ENCODE data around the gene BCL6. TPM values are rescaled to one million over a fixed set of nuclear protein-coding genes. Genes with fewer than 3 reads are reported as not detected.
A peak's percentile ranks its signal among the peaks of the same experiment; 100 is the strongest.

The BCL6 gene
- total RNA-seq, 2 experiments from 2014 or later, result 65.6 to 256 TPM

DNA sequence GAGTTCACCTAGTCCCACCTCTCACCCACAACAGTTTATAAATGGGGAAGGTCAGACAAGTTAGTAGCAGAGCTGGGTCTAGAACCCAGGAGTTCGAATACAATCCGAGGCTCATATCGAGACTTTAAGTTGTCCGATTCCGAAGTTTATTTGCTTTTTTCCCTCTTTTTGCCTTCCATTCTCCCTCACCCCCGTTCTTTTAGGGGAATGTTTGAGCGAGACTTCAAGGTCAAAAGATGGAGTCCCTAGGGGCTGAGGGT, 7.3 kb downstream of the BCL6 start:
- H3K9me3 ChIP-seq (ENCODE audit: low read length), result no peaks in the 10 kb centered on the region
- DNase-seq (ENCODE audit: low spot score), result no peak
- no peaks in the 10 kb centered on the region for H3K9me2 ChIP-seq (ENCODE audit: insufficient read depth, low read length)
- TF ChIP-seq, protein P1, sequence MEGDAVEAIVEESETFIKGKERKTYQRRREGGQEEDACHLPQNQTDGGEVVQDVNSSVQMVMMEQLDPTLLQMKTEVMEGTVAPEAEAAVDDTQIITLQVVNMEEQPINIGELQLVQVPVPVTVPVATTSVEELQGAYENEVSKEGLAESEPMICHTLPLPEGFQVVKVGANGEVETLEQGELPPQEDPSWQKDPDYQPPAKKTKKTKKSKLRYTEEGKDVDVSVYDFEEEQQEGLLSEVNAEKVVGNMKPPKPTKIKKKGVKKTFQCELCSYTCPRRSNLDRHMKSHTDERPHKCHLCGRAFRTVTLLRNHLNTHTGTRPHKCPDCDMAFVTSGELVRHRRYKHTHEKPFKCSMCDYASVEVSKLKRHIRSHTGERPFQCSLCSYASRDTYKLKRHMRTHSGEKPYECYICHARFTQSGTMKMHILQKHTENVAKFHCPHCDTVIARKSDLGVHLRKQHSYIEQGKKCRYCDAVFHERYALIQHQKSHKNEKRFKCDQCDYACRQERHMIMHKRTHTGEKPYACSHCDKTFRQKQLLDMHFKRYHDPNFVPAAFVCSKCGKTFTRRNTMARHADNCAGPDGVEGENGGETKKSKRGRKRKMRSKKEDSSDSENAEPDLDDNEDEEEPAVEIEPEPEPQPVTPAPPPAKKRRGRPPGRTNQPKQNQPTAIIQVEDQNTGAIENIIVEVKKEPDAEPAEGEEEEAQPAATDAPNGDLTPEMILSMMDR (conservative IDR thresholded peaks at IDR 0.05; ENCODE audit: low read length), result no peak
- no peak for TF ChIP-seq EZH2phosphoT487 (IDR thresholded peaks at IDR 0.05; ENCODE audit: borderline replicate concordance, low read depth, low read length)
- CTCF ChIA-PET (ENCODE audit: unreplicated experiment), result no interaction called here
- POLR2A ChIA-PET, result interaction anchor here (1.0 to 13.4 kb wide), 5 partner anchors 11 to 1217 kb away, joined by 3 to 531 read pairs (median 3); no protein-coding TSS in a partner anchor
- H3K4me3 ChIP-seq (ENCODE audit: low read depth, low read length, poor library complexity, severe bottlenecking), result peak overlapping the region; percentile 86
- intact Hi-C loops (cut with micrococcal nuclease; ENCODE audit: unreplicated experiment), result loop anchor here (10.0 kb wide), 1 partner anchor 1307 kb away; no protein-coding TSS in a partner anchor
- H3K4me2 ChIP-seq (ENCODE audit: low read length), result peak overlapping the region; percentile 93
- peaks cover 100% of the 10 kb centered on the region for H3K79me2 ChIP-seq (ENCODE audit: insufficient read depth, low read depth, low read length)
- peaks cover 60% of the 10 kb centered on the region for H3K4me1 ChIP-seq (ENCODE audit: insufficient read depth, low read length, poor library complexity, severe bottlenecking)
- BruUV-seq (replicated peaks), result no TSS peak
- H3K27ac ChIP-seq (ENCODE audit: low read depth, low read length, poor library complexity, severe bottlenecking), result peak overlapping the region; percentile 90
- peaks cover 62% of the 10 kb centered on the region for H4K20me1 ChIP-seq (ENCODE audit: insufficient read depth, low read length)
- H2AFZ ChIP-seq (ENCODE audit: low read length), result no peak overlapping the region
- peaks cover 99% of the 10 kb centered on the region for H3K36me3 ChIP-seq (ENCODE audit: insufficient read depth, low read length)

DNA sequence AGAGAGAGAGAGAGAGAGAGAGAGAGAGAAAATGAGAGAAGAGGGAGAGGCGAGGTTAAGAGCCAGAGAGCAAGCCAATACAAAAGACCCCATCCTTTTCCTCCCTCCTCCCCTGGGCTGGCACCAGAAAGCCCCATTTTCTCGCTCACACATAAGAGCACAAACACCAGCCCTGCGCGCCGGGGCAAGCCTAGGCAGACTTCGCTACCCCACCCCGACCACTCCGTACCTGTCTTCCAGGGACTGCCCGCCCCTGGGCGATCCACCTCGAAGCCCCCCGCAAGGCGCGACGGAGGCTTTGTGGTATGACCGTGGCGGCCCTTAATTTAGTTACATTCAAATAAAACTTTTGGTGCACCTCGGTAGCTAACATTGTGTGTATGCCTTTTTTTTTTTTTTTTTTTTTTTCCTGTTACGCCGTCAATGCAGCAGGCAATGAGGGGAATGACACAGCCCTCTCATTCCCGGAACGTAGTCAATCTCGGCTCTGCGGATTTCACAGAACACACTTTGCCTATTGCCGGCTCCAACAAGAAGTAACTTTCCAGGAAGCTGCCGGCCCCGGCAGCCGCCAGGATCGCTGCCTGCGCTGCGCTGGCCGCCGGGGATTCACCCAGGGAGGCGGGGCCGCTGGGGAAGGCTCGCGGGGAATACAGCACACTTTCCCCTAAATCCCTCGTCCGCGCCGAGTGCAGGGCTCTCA, 7.7 kb downstream of the BCL6 start:
- Histone ChIP-seq H4K20me1 (ENCODE audit: insufficient read depth, low read length) (peaks cover 65% of the 10 kb centered on the region), H3K9me3 (ENCODE audit: low read length) (no peaks in the 10 kb centered on the region), H3K4me1 (ENCODE audit: insufficient read depth, low read length, poor library complexity, severe bottlenecking) (peaks cover 60% of the 10 kb centered on the region), H3K4me3 (ENCODE audit: low read depth, low read length, poor library complexity, severe bottlenecking) (peak overlapping the region; percentile 86), H3K4me2 (ENCODE audit: low read length) (peak overlapping the region; percentile 93), H3K27ac (ENCODE audit: low read depth, low read length, poor library complexity, severe bottlenecking) (peak overlapping the region; percentile 90), H3K79me2 (ENCODE audit: insufficient read depth, low read depth, low read length) (peaks cover 100% of the 10 kb centered on the region), H2AFZ (ENCODE audit: low read length) (no peak overlapping the region), H3K36me3 (ENCODE audit: insufficient read depth, low read length) (peaks cover 99% of the 10 kb centered on the region), H3K9me2 (ENCODE audit: insufficient read depth, low read length) (no peaks in the 10 kb centered on the region)
- no TSS peak for BruUV-seq (replicated peaks)
- no peak for TF ChIP-seq EZH2phosphoT487 (IDR thresholded peaks at IDR 0.05; ENCODE audit: borderline replicate concordance, low read depth, low read length)
- POLR2A ChIA-PET, result interaction anchor here (0.6 to 13.4 kb wide), 7 partner anchors 11 to 479 kb away, joined by 3 to 531 read pairs (median 3); no protein-coding TSS in a partner anchor
- intact Hi-C loops (cut with micrococcal nuclease; ENCODE audit: unreplicated experiment), result loop anchor here (10.0 kb wide), 1 partner anchor 1307 kb away; no protein-coding TSS in a partner anchor
- CTCF ChIA-PET (ENCODE audit: unreplicated experiment), result interaction anchor here (0.6 kb wide), 1 partner anchor 838 kb away, joined by 3 read pairs; no protein-coding TSS in a partner anchor
- no peak for DNase-seq (ENCODE audit: low spot score)

- no peak for DNase-seq (ENCODE audit: low spot score)
- Histone ChIP-seq H3K4me3 (ENCODE audit: low read depth, low read length, poor library complexity, severe bottlenecking) (peak overlapping the region; percentile 86), H3K4me1 (ENCODE audit: insufficient read depth, low read length, poor library complexity, severe bottlenecking) (peaks cover 60% of the 10 kb centered on the region), H3K27ac (ENCODE audit: low read depth, low read length, poor library complexity, severe bottlenecking) (no peak overlapping the region), H3K9me3 (ENCODE audit: low read length) (no peaks in the 10 kb centered on the region), H3K4me2 (ENCODE audit: low read length) (peak overlapping the region; percentile 93), H2AFZ (ENCODE audit: low read length) (no peak overlapping the region), H4K20me1 (ENCODE audit: insufficient read depth, low read length) (peaks cover 71% of the 10 kb centered on the region), H3K79me2 (ENCODE audit: insufficient read depth, low read depth, low read length) (peaks cover 100% of the 10 kb centered on the region), H3K36me3 (ENCODE audit: insufficient read depth, low read length) (peaks cover 100% of the 10 kb centered on the region), H3K9me2 (ENCODE audit: insufficient read depth, low read length) (no peaks in the 10 kb centered on the region)
- no peak for TF ChIP-seq EZH2phosphoT487 (IDR thresholded peaks at IDR 0.05; ENCODE audit: borderline replicate concordance, low read depth, low read length)
- TF ChIP-seq, protein P1 (conservative IDR thresholded peaks at IDR 0.05; ENCODE audit: low read length), result no peak
- POLR2A ChIA-PET, result interaction anchor here (0.6 to 1.1 kb wide), 5 partner anchors 208 to 442 kb away, joined by 3 to 8 read pairs (median 3); no protein-coding TSS in a partner anchor
- CTCF ChIA-PET (ENCODE audit: unreplicated experiment), result interaction anchor here (0.6 kb wide), 1 partner anchor 839 kb away, joined by 3 read pairs; no protein-coding TSS in a partner anchor
- intact Hi-C loops (cut with micrococcal nuclease; ENCODE audit: unreplicated experiment), result loop anchor here (10.0 kb wide), 1 partner anchor 1308 kb away; no protein-coding TSS in a partner anchor
- no TSS peak for BruUV-seq (replicated peaks)
These were observed 8.3 kb downstream of the BCL6 start for GRCh38 chr3:187737006-187737367.

Data from OCI-LY7 (cell line).